ENCODE results near the gene ZDHHC1.

The ZDHHC1 gene

DNA sequence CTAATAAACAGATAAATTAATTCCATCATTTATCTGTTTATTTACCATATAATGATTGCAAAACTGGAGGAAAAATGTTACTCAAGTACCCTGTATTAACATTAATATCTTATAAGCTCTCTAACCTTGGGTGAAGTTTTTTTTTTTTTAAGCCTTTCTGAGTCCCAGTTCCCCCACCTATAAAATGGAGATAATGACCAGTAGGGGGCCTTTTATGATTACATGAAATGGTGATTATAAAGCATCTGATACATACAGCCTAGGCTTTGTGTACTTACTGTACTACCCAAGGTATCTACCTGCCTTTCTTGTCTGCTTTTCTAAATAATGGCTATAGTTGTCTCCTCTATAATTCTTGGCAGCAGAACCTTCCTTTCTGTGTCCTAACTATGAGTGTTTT lies 67.1 kb downstream of the ZDHHC1 start:
- DNase-seq: no peak
- Histone ChIP-seq H3K9me3 (no peaks in the 10 kb centered on the region), H3K27me3 (no peaks in the 10 kb centered on the region), H3K4me1 (no peaks in the 10 kb centered on the region), H3K36me3 (no peaks in the 10 kb centered on the region), H3K4me3 (ENCODE audit: low read depth, low read length) (no peak overlapping the region)
- TF ChIP-seq, protein P1, sequence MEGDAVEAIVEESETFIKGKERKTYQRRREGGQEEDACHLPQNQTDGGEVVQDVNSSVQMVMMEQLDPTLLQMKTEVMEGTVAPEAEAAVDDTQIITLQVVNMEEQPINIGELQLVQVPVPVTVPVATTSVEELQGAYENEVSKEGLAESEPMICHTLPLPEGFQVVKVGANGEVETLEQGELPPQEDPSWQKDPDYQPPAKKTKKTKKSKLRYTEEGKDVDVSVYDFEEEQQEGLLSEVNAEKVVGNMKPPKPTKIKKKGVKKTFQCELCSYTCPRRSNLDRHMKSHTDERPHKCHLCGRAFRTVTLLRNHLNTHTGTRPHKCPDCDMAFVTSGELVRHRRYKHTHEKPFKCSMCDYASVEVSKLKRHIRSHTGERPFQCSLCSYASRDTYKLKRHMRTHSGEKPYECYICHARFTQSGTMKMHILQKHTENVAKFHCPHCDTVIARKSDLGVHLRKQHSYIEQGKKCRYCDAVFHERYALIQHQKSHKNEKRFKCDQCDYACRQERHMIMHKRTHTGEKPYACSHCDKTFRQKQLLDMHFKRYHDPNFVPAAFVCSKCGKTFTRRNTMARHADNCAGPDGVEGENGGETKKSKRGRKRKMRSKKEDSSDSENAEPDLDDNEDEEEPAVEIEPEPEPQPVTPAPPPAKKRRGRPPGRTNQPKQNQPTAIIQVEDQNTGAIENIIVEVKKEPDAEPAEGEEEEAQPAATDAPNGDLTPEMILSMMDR (IDR thresholded peaks at IDR 0.05; ENCODE audit: low read depth, low read length): peak; percentile 56

DNA sequence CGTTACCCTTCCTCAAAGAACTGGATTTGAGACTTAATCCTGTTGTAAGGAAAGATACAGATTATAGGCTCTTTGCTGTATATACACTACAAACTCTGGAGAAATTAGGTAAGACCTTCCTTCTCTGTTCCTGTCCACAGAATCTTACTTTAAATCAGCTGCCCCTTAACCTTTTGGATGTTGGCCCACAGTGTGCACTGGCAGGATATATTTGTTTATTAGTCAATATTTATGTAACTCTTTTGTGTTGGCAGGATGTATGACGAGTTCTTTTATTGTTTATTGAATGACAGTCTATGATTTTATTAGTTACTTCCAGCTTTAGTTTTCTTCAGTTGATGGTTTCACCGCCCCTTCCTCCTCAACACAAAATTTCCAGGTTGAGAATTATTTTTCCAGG lies 69.9 kb downstream of the ZDHHC1 start:
- no peaks in the 10 kb centered on the region for H3K4me1 ChIP-seq
- H3K36me3 ChIP-seq: no peaks in the 10 kb centered on the region
- no peak overlapping the region for H3K4me3 ChIP-seq (ENCODE audit: low read depth, low read length)
- no peak for DNase-seq
- no peaks in the 10 kb centered on the region for H3K27me3 ChIP-seq
- TF ChIP-seq, protein P1 (IDR thresholded peaks at IDR 0.05; ENCODE audit: low read depth, low read length): no peak
- H3K9me3 ChIP-seq: no peaks in the 10 kb centered on the region

DNA sequence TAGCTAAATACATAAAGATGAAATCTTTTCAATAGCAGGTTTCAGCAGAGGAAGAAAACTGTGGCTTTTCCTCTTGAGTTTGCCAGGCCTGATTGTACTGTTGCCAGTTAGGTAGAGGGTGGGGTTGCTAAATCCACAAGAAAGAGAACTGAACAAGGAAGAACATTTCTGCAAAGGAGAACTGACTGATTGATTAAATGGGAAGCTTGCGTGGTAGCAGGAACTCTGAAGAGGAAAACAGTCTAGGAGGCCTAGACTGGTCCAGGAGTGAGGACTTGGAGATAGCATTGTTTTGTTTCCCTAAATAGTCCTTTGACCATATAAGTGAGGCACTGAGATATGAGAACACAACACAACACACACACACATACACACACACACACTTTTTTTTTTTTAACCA lies 70.9 kb downstream of the ZDHHC1 start:
- TF ChIP-seq, protein P1 (IDR thresholded peaks at IDR 0.05; ENCODE audit: low read depth, low read length): no peak
- H3K4me3 ChIP-seq (ENCODE audit: low read depth, low read length): no peak overlapping the region
- DNase-seq: no peak
- H3K9me3 ChIP-seq: no peaks in the 10 kb centered on the region
- no peaks in the 10 kb centered on the region for H3K4me1 ChIP-seq
- H3K36me3 ChIP-seq: no peaks in the 10 kb centered on the region
- H3K27me3 ChIP-seq: no peaks in the 10 kb centered on the region
